H1 (cell line): ENCODE measurements around the gene TRPT1. TPM values are rescaled to one million over a fixed set of nuclear protein-coding genes. Genes with fewer than 3 reads are reported as not detected.

Experiments used
- CTCF ChIA-PET: fragments of 300-600 bp; sonication (Branson Sonifier 250); formaldehyde crosslinking; loops from one replicate; lab custom pipeline; 2021; ENCODE audit not compliant: partially characterized antibody; lab: Charles Lee
- POLR2A ChIA-PET: fragments of 300-600 bp; sonication (Branson Sonifier 250); formaldehyde crosslinking; loops from one replicate; lab custom pipeline; 2021; ENCODE audit warnings: inconsistent platforms; ENCODE audit not compliant: partially characterized antibody; lab: Charles Lee
- DNase-seq, 2 experiments: peaks; one replicate each; pipeline versions ENCODE4 v3.0.0 to v3.0.0-alpha.2; 2010 to 2022; ENCODE audit warnings: low spot score in 2 of 2, low read depth in 1 of 2, mixed read lengths in 1 of 2
- FAIRE-seq: peaks from 2 replicates; lab custom pipeline; 2011; peaks lifted over from hg19 to GRCh38; lab: Jason Lieb, UNC
- H2AFZ ChIP-seq: 2 replicates; pipeline ENCODE4 v1.8.1; 2012; ENCODE audit warnings: low read length, inconsistent platforms
- H2AK5ac ChIP-seq: 2 replicates; pipeline ENCODE4 v1.6.1; 2013; ENCODE audit warnings: low read depth, low read length
- H2BK120ac ChIP-seq: replicated peaks from 2 replicates; pipeline ENCODE3; 2013; ENCODE audit warnings: low read depth, low read length, inconsistent platforms
- H2BK12ac ChIP-seq: 2 replicates; pipeline ENCODE4 v1.6.1; 2013; ENCODE audit warnings: low read depth, low read length
- H2BK15ac ChIP-seq: 2 replicates; pipeline ENCODE4 v1.6.1; 2013; ENCODE audit warnings: low read length
- H2BK20ac ChIP-seq: 2 replicates; pipeline ENCODE4 v1.6.1; 2013; ENCODE audit warnings: low read length
- H2BK5ac ChIP-seq: 2 replicates; pipeline ENCODE4 v1.6.1; 2013; ENCODE audit warnings: low read depth, low read length
- H3K14ac ChIP-seq: 2 replicates; pipeline ENCODE4 v1.6.1; 2013; ENCODE audit warnings: inconsistent platforms; ENCODE audit not compliant: insufficient read length
- H3K18ac ChIP-seq: 2 replicates; pipeline ENCODE4 v1.6.1; 2013; ENCODE audit warnings: low read length; ENCODE audit errors: extremely low read depth
- H3K23ac ChIP-seq: 2 replicates; pipeline ENCODE4 v1.6.1; 2013; ENCODE audit warnings: inconsistent platforms; ENCODE audit not compliant: insufficient read length
- H3K23me2 ChIP-seq: 2 replicates; pipeline ENCODE4 v1.6.1; 2013; ENCODE audit warnings: low read depth, low read length
- H3K27ac ChIP-seq: 2 replicates; pipeline ENCODE4 v1.6.1; 2011; ENCODE audit warnings: low read depth, low read length, inconsistent platforms
- H3K27me3 ChIP-seq, 4 experiments: replicated peaks in 1 of 4; 1 replicate in 1 of 4; 2 replicates in 3 of 4; pipeline versions ENCODE4 v1.6.1 to v1.8.1; 2011 to 2013; ENCODE audit warnings: low read length in 3 of 4, mild to moderate bottlenecking in 3 of 4, inconsistent platforms in 2 of 4, mixed read lengths in 2 of 4, moderate library complexity in 1 of 4; ENCODE audit not compliant: control insufficient read depth in 3 of 4, insufficient read depth in 3 of 4; ENCODE audit errors: extremely low read depth in 1 of 4
- H3K36me3 ChIP-seq, 4 experiments: 2 replicates each; pipeline versions ENCODE4 v1.6.1 to v1.8.1; 2011 to 2013; ENCODE audit warnings: mild to moderate bottlenecking in 4 of 4, low read length in 3 of 4, moderate library complexity in 2 of 4, control low read depth in 1 of 4, inconsistent platforms in 1 of 4; ENCODE audit not compliant: insufficient read depth in 4 of 4, control insufficient read depth in 2 of 4
- H3K4ac ChIP-seq: replicated peaks from 2 replicates; pipeline ENCODE3; 2013; ENCODE audit warnings: low read length, low read depth, mixed read lengths, inconsistent platforms; ENCODE audit not compliant: insufficient read length
- H3K4me1 ChIP-seq, 4 experiments: replicated peaks in 1 of 4; 1 replicate in 1 of 4; 2 replicates in 3 of 4; pipeline versions ENCODE4 v1.6.1 to v1.8.1; 2011 to 2013; ENCODE audit warnings: low read length in 3 of 4, inconsistent platforms in 2 of 4, mixed read lengths in 1 of 4; ENCODE audit not compliant: insufficient read depth in 4 of 4, control insufficient read depth in 3 of 4
- H3K4me2 ChIP-seq, 2 experiments: 2 replicates each; pipeline versions ENCODE4 v1.6.1 to v1.8.1; 2011 to 2013; ENCODE audit warnings: low read depth in 2 of 2, low read length in 2 of 2, control low read depth in 1 of 2, inconsistent platforms in 1 of 2, mild to moderate bottlenecking in 1 of 2; ENCODE audit not compliant: insufficient read depth in 1 of 2
- H3K4me3 ChIP-seq, 4 experiments: fragments of 200-600, 300-600 bp in 1 of 4; sonication (generic), shearing (Covaris generic), sonication (Bioruptor Twin) in 1 of 4; 2 replicates each; pipeline versions ENCODE4 v1.5.1 to v1.8.1; 2011 to 2016; ENCODE audit warnings: low read length in 4 of 4, low read depth in 3 of 4, control low read depth in 2 of 4, inconsistent platforms in 2 of 4, mild to moderate bottlenecking in 2 of 4, mixed read lengths in 1 of 4, moderate library complexity in 1 of 4; ENCODE audit not compliant: insufficient read depth in 2 of 4; ENCODE audit errors: extremely low read depth in 1 of 4
- H3K56ac ChIP-seq: replicated peaks from 2 replicates; pipeline ENCODE3; 2013; ENCODE audit warnings: low read depth, mild to moderate bottlenecking, mixed read lengths, low read length, inconsistent platforms; ENCODE audit not compliant: insufficient read length
- H3K79me1 ChIP-seq: 2 replicates; pipeline ENCODE4 v1.6.1; 2013; ENCODE audit warnings: low read depth, low read length, control low read depth
- H3K79me2 ChIP-seq, 2 experiments: 2 replicates each; pipeline versions ENCODE4 v1.6.1 to v1.8.1; 2012 to 2013; ENCODE audit warnings: low read length in 2 of 2, mild to moderate bottlenecking in 2 of 2, inconsistent platforms in 1 of 2; ENCODE audit not compliant: insufficient read depth in 2 of 2, control insufficient read depth in 1 of 2
- H3K9ac ChIP-seq, 4 experiments: replicated peaks in 1 of 4; 1 replicate in 1 of 4; 2 replicates in 3 of 4; pipeline versions ENCODE4 v1.6.1 to v1.8.1; 2011 to 2013; ENCODE audit warnings: low read depth in 3 of 4, low read length in 3 of 4, control low read depth in 2 of 4, mild to moderate bottlenecking in 2 of 4, moderate library complexity in 2 of 4, inconsistent platforms in 1 of 4; ENCODE audit errors: extremely low read depth in 1 of 4
- H3K9me3 ChIP-seq, 2 experiments: 2 replicates each; pipeline versions ENCODE4 v1.6.1 to v1.8.1; 2012 to 2013; ENCODE audit warnings: mild to moderate bottlenecking in 2 of 2, moderate library complexity in 2 of 2, control low read depth in 1 of 2, inconsistent platforms in 1 of 2, low read depth in 1 of 2, low read length in 1 of 2, mixed read lengths in 1 of 2; ENCODE audit not compliant: insufficient read depth in 2 of 2
- H4K20me1 ChIP-seq, 2 experiments: replicated peaks in 1 of 2; 2 replicates each; pipeline versions ENCODE3 to v1.8.1; 2011 to 2013; ENCODE audit warnings: inconsistent platforms in 2 of 2, low read length in 2 of 2, mild to moderate bottlenecking in 1 of 2; ENCODE audit not compliant: insufficient read depth in 2 of 2, control insufficient read depth in 1 of 2
- H4K5ac ChIP-seq: 2 replicates; pipeline ENCODE4 v1.6.1; 2013; ENCODE audit warnings: low read length, low read depth, mixed read lengths, inconsistent platforms; ENCODE audit not compliant: insufficient read length
- H4K8ac ChIP-seq: 2 replicates; pipeline ENCODE4 v1.8.0; 2013; ENCODE audit warnings: mild to moderate bottlenecking, moderate library complexity, low read length, inconsistent platforms; ENCODE audit not compliant: insufficient read depth; ENCODE audit errors: extremely low read depth
- H4K91ac ChIP-seq: replicated peaks from 2 replicates; pipeline ENCODE3; 2013; ENCODE audit warnings: low read length, mixed read lengths, inconsistent platforms; ENCODE audit not compliant: insufficient read length
- BACH1 ChIP-seq: IDR thresholded peaks from 2 replicates; pipeline ENCODE4 v1.6.1; 2012; ENCODE audit warnings: low read length, improper control_type of control experiment
- CBX8 ChIP-seq: fragments of 300-800, 300-1000 bp; sonication (generic); IDR thresholded peaks from 2 replicates; pipeline ENCODE4 v1.7.1; 2016; ENCODE audit warnings: low read depth, low read length, borderline replicate concordance
- EP300 ChIP-seq, 2 experiments: IDR thresholded peaks; 1 replicate in 1 of 2; 2 replicates in 1 of 2; pipeline ENCODE4 v1.6.1; 2011 to 2012; ENCODE audit warnings: low read depth in 2 of 2, low read length in 2 of 2, mild to moderate bottlenecking in 2 of 2, borderline replicate concordance in 1 of 2, inconsistent platforms in 1 of 2, moderate library complexity in 1 of 2
- MAFK ChIP-seq: IDR thresholded peaks from 2 replicates; pipeline ENCODE4 v1.6.1; 2012; ENCODE audit warnings: low read depth, mild to moderate bottlenecking, improper control_type of control experiment, low read length
- RNF2 ChIP-seq: fragments of 200-900, 300-1000 bp; sonication (generic); IDR thresholded peaks from 2 replicates; pipeline ENCODE4 v1.7.1; 2016; ENCODE audit warnings: borderline replicate concordance, low read depth, mild to moderate bottlenecking, antibody characterized with exemption, low read length; ENCODE audit not compliant: poor library complexity, severe bottlenecking; ENCODE audit errors: missing control alignments
- TCF12 ChIP-seq: IDR thresholded peaks from 2 replicates; pipeline ENCODE4 v1.6.1; 2011; ENCODE audit warnings: low read depth, mild to moderate bottlenecking, low read length
- ZNF274 ChIP-seq: IDR thresholded peaks from 2 replicates; pipeline ENCODE4 v1.7.0; 2012; ENCODE audit warnings: low read length, borderline replicate concordance; ENCODE audit errors: extremely low read depth
- WGBS, 2 experiments: shearing (Covaris generic) in 1 of 2; methylation state at CpG; one replicate each; pipeline versions ENCODE4 v1.1.6 to v1.1.7; 2013 to 2015; ENCODE audit warnings: low lambda C conversion rate in 2 of 2, mixed read lengths in 2 of 2, inconsistent platforms in 1 of 2, low coverage in 1 of 2, missing lambda C conversion rate in 1 of 2; ENCODE audit not compliant: insufficient replicate concordance in 2 of 2, insufficient coverage in 1 of 2, insufficient read length in 1 of 2; ENCODE audit errors: extremely low coverage in 1 of 2, missing lambda C conversion rate in 1 of 2; 5-methylcytosine and 5-hydroxymethylcytosine counted together
- polyA plus RNA-seq, 7 experiments: library from polyadenylated mRNA; depleted of rRNA in 3 of 7; stranded (reverse) in 5 of 7; unstranded in 2 of 7; fragments of >200 nt in 5 of 7; fragments of 200-250 nt in 2 of 7; gene quantifications; 1 replicate in 5 of 7; 2 replicates in 1 of 7; 4 replicates in 1 of 7; pipeline versions ENCODE4 v1.2.1 to v1.2.3, GENCODE V29; 2011 to 2013; ENCODE audit warnings: missing spikeins in 2 of 7, mixed read lengths in 2 of 7
- total RNA-seq: library from RNA; stranded (reverse); fragmentation: NEBNext Ultra II Directional; extraction: Animal tissue kit (Norgen Biotek cat#: 25700); gene quantifications from 2 replicates; pipeline ENCODE4 v1.2.1, GENCODE V29; 2021

The TRPT1 gene
- total and polyA plus RNA-seq, 2 of the 8 experiments (the other 6 are each of a cell fraction or from before 2014, with no cell fraction given) = 34.5 to 74.6 TPM

DNA sequence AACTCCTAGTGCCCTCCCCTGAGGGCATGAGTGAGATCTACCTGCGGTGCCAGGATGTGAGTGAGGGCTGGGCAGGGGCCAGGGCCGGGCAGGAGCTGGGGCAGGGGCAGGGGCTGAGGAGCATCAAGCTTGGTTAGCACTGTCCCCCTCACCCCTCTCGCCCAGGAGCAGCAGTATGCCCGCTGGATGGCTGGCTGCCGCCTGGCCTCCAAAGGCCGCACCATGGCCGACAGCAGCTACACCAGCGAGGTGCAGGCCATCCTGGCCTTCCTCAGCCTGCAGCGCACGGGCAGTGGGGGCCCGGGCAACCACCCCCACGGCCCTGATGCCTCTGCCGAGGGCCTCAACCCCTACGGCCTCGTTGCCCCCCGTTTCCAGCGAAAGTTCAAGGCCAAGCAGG lies 5.7 kb downstream of the TRPT1 start:
- Histone ChIP-seq H2BK20ac (no peak overlapping the region), H3K79me1 (no peaks in the 10 kb centered on the region), H2BK12ac (no peak overlapping the region), H3K14ac (no peak overlapping the region), H2BK15ac (no peak overlapping the region), H3K4ac (no peak overlapping the region), H4K5ac (no peak overlapping the region), H2BK120ac (no peak overlapping the region), H3K4me2 (no peak overlapping the region), H3K23me2 (peaks cover under 1% of the 10 kb centered on the region; the same call in 1 of the 2 replicates), H3K56ac (no peak overlapping the region), H3K36me3 (peaks cover 0 to 9% (median 5%) of the 10 kb centered on the region in 4 experiments; a peak in 4 of 8 replicates), H3K4me1 (peaks cover 0 to 3% (median 2%) of the 10 kb centered on the region in 4 experiments; a peak in 4 of 7 replicates), H4K8ac (no peak overlapping the region), H2BK5ac (no peak overlapping the region), H3K27ac (no peak overlapping the region), H3K9me3 (no peaks in the 10 kb centered on the region), H3K4me3 (no peak overlapping the region), H3K27me3 (no peaks in the 10 kb centered on the region), H4K20me1 (peaks cover 2 to 13% of the 10 kb centered on the region in 2 experiments), H3K9ac (no peak overlapping the region), H3K23ac (no peak overlapping the region), H3K79me2 (no peaks in the 10 kb centered on the region), H4K91ac (no peak overlapping the region), H2AFZ (no peak overlapping the region), H3K18ac (no peak overlapping the region), H2AK5ac (no peak overlapping the region)
- DNase-seq = no peak
- 96% methylated on average over 17 of the region's 17 CpGs; no CpG with 5 or more reads in 1 of the 2 experiments for WGBS, 2 experiments
- no peak for FAIRE-seq
- ChIA-PET POLR2A (interaction anchor here (1.0 to 14.1 kb wide), 8 partner anchors 11 to 49 kb away, joined by 3 to 253 read pairs (median 4); partner anchors contain the start of genes FERMT3, PLCB3 and STIP1), CTCF (interaction anchor here (1.1 to 2.8 kb wide), 4 partner anchors 9 to 32 kb away, joined by 4 to 19 read pairs (median 6); partner anchors contain the start of genes FERMT3 and PLCB3)
- no peak for TF ChIP-seq MAFK
- no peak for TF ChIP-seq EP300 (IDR thresholded peaks at IDR 0.05; ENCODE audit: borderline replicate concordance in 1 of 2, low read depth in 2 of 2, low read length in 2 of 2)
- TF ChIP-seq RNF2 = no peak
- no peak for TF ChIP-seq ZNF274
- no peak for TF ChIP-seq TCF12
- TF ChIP-seq CBX8 = no peak
- no peak for TF ChIP-seq BACH1
